ENCODE measurements around the gene CAMTA1. TPM values are rescaled to one million over a fixed set of nuclear protein-coding genes. Genes with fewer than 3 reads are reported as not detected.

Gene CAMTA1
- polyA plus RNA-seq, 1 donor (not counting 4 experiments of a cell fraction or from before 2014, with no cell fraction given) = 51.4 TPM

GRCh38 chr1:7018351-7018750, 233.1 kb downstream of the CAMTA1 start:
- H3K4me1 ChIP-seq (ENCODE audit: control insufficient read depth, extremely low read depth, insufficient read depth, low read length) = no peaks in the 10 kb centered on the region
- no peak overlapping the region for H3K9ac ChIP-seq (ENCODE audit: control insufficient read depth, extremely low read depth, insufficient read depth, low read length)
- H3K79me2 ChIP-seq (ENCODE audit: control insufficient read depth, insufficient read depth, low read length) = no peaks in the 10 kb centered on the region
- no peak overlapping the region for H2AFZ ChIP-seq (ENCODE audit: control insufficient read depth, low read length)
- TF ChIP-seq EZH2 (IDR thresholded peaks at IDR 0.05; ENCODE audit: low read length) = no peak
- no peak for TF ChIP-seq CTCF (optimal IDR thresholded peaks at IDR 0.05 in 1 of 3, IDR thresholded peaks at IDR 0.05 in 1 of 3, conservative IDR thresholded peaks at IDR 0.05 in 1 of 3; ENCODE audit: extremely low read depth in 1 of 3, insufficient read depth in 2 of 3, low read length in 3 of 3)
- no peaks in the 10 kb centered on the region for H3K9me1 ChIP-seq (ENCODE audit: control insufficient read depth, extremely low read depth, insufficient read depth, low read length)
- H3K27ac ChIP-seq (ENCODE audit: control insufficient read depth, insufficient read depth, low read length) = no peak overlapping the region
- no peak overlapping the region for H3K4me3 ChIP-seq (ENCODE audit: control insufficient read depth in 2 of 3, extremely low read depth in 1 of 3, insufficient read depth in 2 of 3, low read depth in 1 of 3, low read length in 3 of 3)
- H3K9me3 ChIP-seq (ENCODE audit: control insufficient read depth, low read depth, low read length) = no peaks in the 10 kb centered on the region
- peaks cover 14% of the 10 kb centered on the region for H3K27me3 ChIP-seq (ENCODE audit: control insufficient read depth, extremely low read depth, insufficient read depth, low read length)
- dilution Hi-C loops (cut with MboI; ENCODE audit: extremely low pct_ligation_motif_present, low sequenced_read_pairs) = no loop called here
- DNase-seq (ENCODE audit: low read depth, low spot score) (no peak), FAIRE-seq (no peak)
- H3K36me3 ChIP-seq (ENCODE audit: control insufficient read depth in 2 of 2, extremely low read depth in 1 of 2, insufficient read depth in 2 of 2, low read length in 2 of 2) = no peaks in the 10 kb centered on the region
- H3K4me2 ChIP-seq (ENCODE audit: control insufficient read depth, extremely low read depth, insufficient read depth, low read depth, low read length) = no peak overlapping the region
- H4K20me1 ChIP-seq (ENCODE audit: control insufficient read depth, extremely low read depth, insufficient read depth, low read length) = no peaks in the 10 kb centered on the region

GRCh38 chr1:7018826-7019225, 233.6 kb downstream of the CAMTA1 start:
- no peaks in the 10 kb centered on the region for H4K20me1 ChIP-seq (ENCODE audit: control insufficient read depth, extremely low read depth, insufficient read depth, low read length)
- no peaks in the 10 kb centered on the region for H3K36me3 ChIP-seq (ENCODE audit: control insufficient read depth in 2 of 2, extremely low read depth in 1 of 2, insufficient read depth in 2 of 2, low read length in 2 of 2)
- no peaks in the 10 kb centered on the region for H3K79me2 ChIP-seq (ENCODE audit: control insufficient read depth, insufficient read depth, low read length)
- DNase-seq (ENCODE audit: low read depth, low spot score) (no peak), FAIRE-seq (no peak)
- H3K27me3 ChIP-seq (ENCODE audit: control insufficient read depth, extremely low read depth, insufficient read depth, low read length) = peaks cover 14% of the 10 kb centered on the region
- H3K9ac ChIP-seq (ENCODE audit: control insufficient read depth, extremely low read depth, insufficient read depth, low read length) = no peak overlapping the region
- TF ChIP-seq CTCF (optimal IDR thresholded peaks at IDR 0.05 in 1 of 3, IDR thresholded peaks at IDR 0.05 in 1 of 3, conservative IDR thresholded peaks at IDR 0.05 in 1 of 3; ENCODE audit: extremely low read depth in 1 of 3, insufficient read depth in 2 of 3, low read length in 3 of 3) (no peak), EZH2 (IDR thresholded peaks at IDR 0.05; ENCODE audit: low read length) (no peak)
- H3K9me1 ChIP-seq (ENCODE audit: control insufficient read depth, extremely low read depth, insufficient read depth, low read length) = no peaks in the 10 kb centered on the region
- H3K27ac ChIP-seq (ENCODE audit: control insufficient read depth, insufficient read depth, low read length) = no peak overlapping the region
- no peak overlapping the region for H3K4me2 ChIP-seq (ENCODE audit: control insufficient read depth, extremely low read depth, insufficient read depth, low read depth, low read length)
- no peaks in the 10 kb centered on the region for H3K9me3 ChIP-seq (ENCODE audit: control insufficient read depth, low read depth, low read length)
- H2AFZ ChIP-seq (ENCODE audit: control insufficient read depth, low read length) = no peak overlapping the region
- dilution Hi-C loops (cut with MboI; ENCODE audit: extremely low pct_ligation_motif_present, low sequenced_read_pairs) = no loop called here
- H3K4me3 ChIP-seq (ENCODE audit: control insufficient read depth in 2 of 3, extremely low read depth in 1 of 3, insufficient read depth in 2 of 3, low read depth in 1 of 3, low read length in 3 of 3) = no peak overlapping the region
- H3K4me1 ChIP-seq (ENCODE audit: control insufficient read depth, extremely low read depth, insufficient read depth, low read length) = no peaks in the 10 kb centered on the region

All from keratinocyte (primary cell).